K562 (cell line): ENCODE results near the gene MSL3. TPM values are rescaled to one million over a fixed set of nuclear protein-coding genes. Genes with fewer than 3 reads are reported as not detected.
A peak's percentile ranks its signal among the peaks of the same experiment; 100 is the strongest.

Experiments used
- C11orf30 ChIP-seq: fragments of 450-650 bp; IDR thresholded peaks from 2 replicates; pipeline ENCODE4 v1.6.1; 2016; ENCODE audit warnings: low read depth, mild to moderate bottlenecking
- CREB1 ChIP-seq, 2 experiments: sonication (generic) in 1 of 2; formaldehyde crosslinking in 1 of 2; IDR thresholded peaks; 2 replicates each; pipeline versions ENCODE4 v1.6.1 to v1.8.0; 2012 to 2022; ENCODE audit warnings: inconsistent platforms in 1 of 2, mild to moderate bottlenecking in 1 of 2, missing genetic modification reagents in 1 of 2, moderate library complexity in 1 of 2
- ELK3 ChIP-seq: fragments of 450-650 bp; formaldehyde crosslinking; IDR thresholded peaks from 2 replicates; pipeline ENCODE4 v1.4.0; 2020; ENCODE audit warnings: mild to moderate bottlenecking
- GABPA ChIP-seq: fragments of 200-800 bp; sonication (Bioruptor generic); conservative IDR thresholded peaks from 2 replicates; pipeline ENCODE4 v1.6.1; 2016; ENCODE audit warnings: low read depth, missing genetic modification characterization, missing compliant biosample characterization
- GABPB1 ChIP-seq: sonication (generic); formaldehyde crosslinking; IDR thresholded peaks from 2 replicates; pipeline ENCODE4 v1.8.0; 2022; ENCODE audit warnings: mild to moderate bottlenecking, missing genetic modification reagents
- HCFC1 ChIP-seq: IDR thresholded peaks from 2 replicates; pipeline ENCODE4 v1.6.1; 2012; ENCODE audit warnings: low read depth, low read length, improper control_type of control experiment
- LCOR ChIP-seq: sonication (generic); formaldehyde crosslinking; IDR thresholded peaks from 2 replicates; pipeline ENCODE4 v1.8.0; 2022; ENCODE audit warnings: mild to moderate bottlenecking, missing genetic modification reagents
- MAFG ChIP-seq: fragments of 450-650 bp; conservative IDR thresholded peaks from 2 replicates; pipeline ENCODE4 v1.6.1; 2016; ENCODE audit warnings: missing genetic modification characterization, missing compliant biosample characterization
- MIER1 ChIP-seq: fragments of 450-650 bp; IDR thresholded peaks from 2 replicates; pipeline ENCODE4 v1.6.1; 2016; ENCODE audit warnings: antibody characterized with exemption, mild to moderate bottlenecking, low read depth
- NCOR1 ChIP-seq: fragments of 450-650 bp; IDR thresholded peaks from 2 replicates; pipeline ENCODE4 v1.6.1; 2016; ENCODE audit warnings: mild to moderate bottlenecking, moderate library complexity
- NFXL1 ChIP-seq: fragments of 450-650 bp; formaldehyde crosslinking; IDR thresholded peaks from 2 replicates; pipeline ENCODE4 v1.4.0; 2021; ENCODE audit warnings: mild to moderate bottlenecking
- NFYB ChIP-seq: IDR thresholded peaks from 2 replicates; pipeline ENCODE4 v1.6.1; 2011; ENCODE audit warnings: mild to moderate bottlenecking, moderate library complexity; ENCODE audit not compliant: insufficient read length; ENCODE audit errors: extremely low read depth
- TBP ChIP-seq: optimal IDR thresholded peaks from 2 replicates; pipeline ENCODE3; 2011; ENCODE audit warnings: low read depth, low read length, improper control_type of control experiment
- YY1 ChIP-seq, 3 experiments: IDR thresholded peaks; 2 replicates each; pipeline ENCODE4 v1.6.1; 2011; ENCODE audit warnings: low read length in 2 of 3, mild to moderate bottlenecking in 2 of 3, moderate library complexity in 2 of 3, borderline replicate concordance in 1 of 3, control low read depth in 1 of 3, low read depth in 1 of 3; ENCODE audit not compliant: insufficient read depth in 3 of 3, insufficient replicate concordance in 2 of 3, control insufficient read depth in 1 of 3, insufficient read length in 1 of 3; ENCODE audit errors: extremely low read depth in 1 of 3
- ZBTB40 ChIP-seq, 2 experiments: fragments of 450-650 bp in 1 of 2; sonication (generic) in 1 of 2; formaldehyde crosslinking in 1 of 2; IDR thresholded peaks; 2 replicates each; pipeline versions ENCODE4 v1.7.1 to v1.9.0; 2016 to 2022; ENCODE audit warnings: inconsistent platforms in 1 of 2, mild to moderate bottlenecking in 1 of 2, missing genetic modification reagents in 1 of 2
- polyA plus RNA-seq, 8 experiments: library from polyadenylated mRNA; depleted of rRNA in 4 of 8; stranded (reverse) in 5 of 8; unstranded in 3 of 8; fragments of >200 nt; fragmentation: Nextera tagmentation in 2 of 8; fragmentation: Illumina TruSeq in 1 of 8; extraction: Ambion mirVana in 2 of 8; extraction: Trizol in 1 of 8; gene quantifications; 2 replicates each; pipeline versions ENCODE4 v1.2.1 to v1.2.3, GENCODE V29; 2011 to 2014; ENCODE audit warnings: inconsistent platforms in 1 of 8, missing spikeins in 1 of 8
- total RNA-seq, 7 experiments: library from RNA; depleted of rRNA in 6 of 7; stranded (reverse); fragments of >200 nt in 6 of 7; fragmentation: Illumina TruSeq in 2 of 7; extraction: Trizol in 2 of 7; gene quantifications; 2 replicates each; pipeline versions ENCODE4 v1.2.1 to v1.2.3, GENCODE V29; 2011 to 2021; ENCODE audit warnings: low replicate concordance in 1 of 7

The MSL3 gene
- total and polyA plus RNA-seq, 9 of the 15 experiments (the other 6 are each of a cell fraction or from before 2014, with no cell fraction given) = 21.3 to 39.9 (median 27.1) TPM

GRCh38 chrX:11759461-11760311, 1.6 kb downstream of the MSL3 start (continued):
- TF ChIP-seq ELK3 (CRISPR knock-in tag) (no peak), GABPB1 (CRISPR knock-in tag) (peak; percentile 60; the same call in 1 of the 2 replicates), NCOR1 (no peak), LCOR (CRISPR knock-in tag) (no peak), ZBTB40 (IDR thresholded peaks at IDR 0.05) (peak; percentile 86), ZBTB40 (CRISPR knock-in tag; IDR thresholded peaks at IDR 0.05) (no peak), GABPA (tag) (peak; percentile 83), HCFC1 (peak; percentile 88), YY1 (IDR thresholded peaks at IDR 0.05; ENCODE audit: borderline replicate concordance in 1 of 3, control insufficient read depth in 1 of 3, extremely low read depth in 1 of 3, insufficient read depth in 3 of 3, insufficient read length in 1 of 3, insufficient replicate concordance in 2 of 3, low read depth in 1 of 3, low read length in 2 of 3) (peak in 1 of 3 experiments; percentile 17), NFXL1 (CRISPR knock-in tag) (no peak), NFYB (peak; percentile 72), C11orf30 (peak; percentile 57), TBP (peak; percentile 21), MIER1 (no peak), CREB1 (IDR thresholded peaks at IDR 0.05) (peak; percentile 86), CREB1 (CRISPR knock-in tag; IDR thresholded peaks at IDR 0.05) (peak; percentile 45; the same call in 1 of the 2 replicates), MAFG (no peak)
